HAP-1 (cell line): ENCODE results near the gene SMIM12.

Source experiments
- DNase-seq, 2 experiments: peaks; one replicate each; pipeline ENCODE4 v3.0.0-alpha.2; 2016 to 2020; ENCODE audit warnings: low spot score in 2 of 2
- H3K27me3 ChIP-seq: fragments of 250-450 bp; sonication (Bioruptor Pico); 2 replicates; pipeline ENCODE4 v1.5.1; 2020; ENCODE audit warnings: low read depth, mild to moderate bottlenecking, moderate library complexity
- H3K36me3 ChIP-seq: fragments of 250-450 bp; sonication (Bioruptor Pico); replicated peaks from 2 replicates; pipeline ENCODE4 v1.5.1; 2020; ENCODE audit warnings: mild to moderate bottlenecking
- H3K4me1 ChIP-seq: fragments of 250-450 bp; sonication (Bioruptor Pico); 2 replicates; pipeline ENCODE4 v1.5.1; 2020; ENCODE audit warnings: mild to moderate bottlenecking
- H3K4me3 ChIP-seq: fragments of 250-450 bp; sonication (Bioruptor Pico); 2 replicates; pipeline ENCODE4 v1.5.1; 2020; ENCODE audit warnings: mild to moderate bottlenecking, moderate library complexity
- H3K9me3 ChIP-seq: fragments of 250-450 bp; sonication (Bioruptor Pico); 2 replicates; pipeline ENCODE4 v1.5.1; 2020; ENCODE audit warnings: mild to moderate bottlenecking, moderate library complexity
- in situ Hi-C: fragments of 300-500 bp; cut with MboI; formaldehyde crosslinking; loops from 3 replicates; pipeline ENCODE4 v1.14.3; 2020; ENCODE audit warnings: low sequenced_read_pairs, inconsistent platforms, mixed read lengths

SMIM12 gene

GRCh38 chr1:34867415-34867814, 7.9 kb upstream of the SMIM12 start:
- Histone ChIP-seq H3K9me3 (no peaks in the 10 kb centered on the region), H3K4me1 (no peaks in the 10 kb centered on the region; the same call in 1 of the 2 replicates), H3K4me3 (no peak overlapping the region), H3K27me3 (peaks cover 3% of the 10 kb centered on the region), H3K36me3 (no peaks in the 10 kb centered on the region)
- DNase-seq: no peak
- in situ Hi-C loops: no loop called here

- in situ Hi-C loops: no loop called here
- Histone ChIP-seq H3K36me3 (no peaks in the 10 kb centered on the region), H3K27me3 (no peaks in the 10 kb centered on the region), H3K9me3 (no peaks in the 10 kb centered on the region), H3K4me1 (no peaks in the 10 kb centered on the region; the same call in 1 of the 2 replicates), H3K4me3 (peak overlapping the region; percentile 30; the same call in 1 of the 2 replicates)
- DNase-seq: no peak
These were observed 7.2 kb upstream of the SMIM12 start for GRCh38 chr1:34866762-34867109.

DNA sequence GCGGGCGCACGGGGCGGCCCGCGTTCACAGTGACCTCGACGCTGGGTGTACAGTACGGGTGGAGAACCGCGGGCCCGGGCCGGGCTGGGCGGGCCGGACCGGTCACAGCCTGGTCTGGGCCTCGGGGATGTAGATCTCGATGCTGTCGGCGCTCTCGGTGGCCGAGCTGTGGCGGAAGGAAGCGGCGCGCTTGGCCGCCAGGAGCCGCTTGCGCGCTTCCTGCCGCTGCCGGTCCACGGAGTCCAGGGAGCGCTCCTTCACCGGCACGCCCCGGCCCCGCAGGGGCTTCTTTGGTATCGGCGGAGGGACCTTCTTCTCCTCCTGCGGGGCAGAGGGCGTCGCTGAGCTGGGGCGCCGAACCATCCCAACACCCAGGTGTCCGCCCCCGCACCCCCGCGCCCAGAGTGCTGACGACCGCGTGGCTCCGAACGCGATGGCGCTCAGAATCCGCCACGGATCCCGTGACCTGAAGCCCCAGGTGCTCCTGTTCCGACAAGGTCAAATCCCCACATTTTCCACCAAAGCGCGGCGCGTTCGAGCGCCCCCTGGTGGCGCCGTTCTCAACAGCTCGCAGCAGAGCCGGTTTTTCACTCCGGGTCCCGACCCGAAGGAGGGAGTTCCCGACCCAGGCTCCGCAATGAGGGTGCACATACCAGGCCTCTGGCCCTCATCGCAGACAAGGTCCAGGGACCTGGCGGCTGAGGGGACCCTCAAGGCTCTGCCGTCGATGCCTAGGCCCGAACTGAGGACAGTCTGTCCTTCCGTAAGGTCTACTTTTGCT, 6.6 kb upstream of the SMIM12 start:
- Histone ChIP-seq H3K9me3 (no peaks in the 10 kb centered on the region), H3K4me3 (peak overlapping the region; percentile 30), H3K36me3 (no peaks in the 10 kb centered on the region), H3K27me3 (no peaks in the 10 kb centered on the region), H3K4me1 (no peaks in the 10 kb centered on the region; the same call in 1 of the 2 replicates)
- in situ Hi-C loops: no loop called here
- peak; percentile 60 to 91 for DNase-seq

DNA sequence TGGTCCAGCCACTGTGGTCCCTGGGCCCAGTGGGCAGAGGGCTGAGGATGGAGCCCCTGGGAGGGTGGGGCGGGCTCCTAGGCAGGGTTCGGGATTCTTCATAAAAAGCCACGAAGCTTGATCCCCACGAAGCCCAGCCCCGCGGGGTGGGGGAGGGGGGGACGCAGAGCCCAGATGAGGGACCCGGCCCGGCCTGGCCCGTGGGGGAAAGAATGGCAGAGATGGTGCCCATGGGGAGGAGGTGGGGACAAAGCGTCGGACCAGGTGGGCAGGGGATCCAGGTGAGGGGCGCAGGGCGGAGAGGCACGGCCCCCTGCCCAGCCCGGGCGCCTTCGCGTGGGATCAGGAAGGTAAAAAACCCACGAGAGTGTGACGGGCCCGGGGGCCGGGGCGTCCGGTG, 6.0 kb upstream of the SMIM12 start:
- Histone ChIP-seq H3K4me3 (no peak overlapping the region), H3K36me3 (no peaks in the 10 kb centered on the region), H3K27me3 (no peaks in the 10 kb centered on the region), H3K9me3 (no peaks in the 10 kb centered on the region), H3K4me1 (no peaks in the 10 kb centered on the region; the same call in 1 of the 2 replicates)
- DNase-seq: no peak
- in situ Hi-C loops: no loop called here

DNA sequence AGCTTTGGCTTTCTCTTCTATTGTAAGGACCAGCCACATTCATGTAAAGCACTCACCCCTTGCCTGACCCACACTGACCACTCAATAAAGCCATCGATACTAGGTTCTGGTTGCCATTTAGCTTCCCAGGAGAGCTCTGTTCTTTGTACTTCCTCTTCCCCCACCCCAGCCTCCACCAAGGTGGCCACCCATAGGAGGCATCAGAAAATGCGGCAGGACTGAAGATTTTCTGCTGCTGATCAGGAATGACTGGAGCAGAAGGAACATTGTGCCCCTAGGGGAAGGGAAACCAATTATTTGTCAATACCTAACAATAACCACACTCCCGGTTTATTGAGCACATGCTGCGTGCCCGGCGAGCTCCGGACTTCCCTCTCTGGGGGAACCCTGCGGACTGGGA, 5.2 kb upstream of the SMIM12 start:
- DNase-seq: no peak
- Histone ChIP-seq H3K27me3 (no peaks in the 10 kb centered on the region), H3K4me3 (no peak overlapping the region), H3K36me3 (no peaks in the 10 kb centered on the region), H3K4me1 (peaks cover 3% of the 10 kb centered on the region), H3K9me3 (no peaks in the 10 kb centered on the region)
- in situ Hi-C loops: no loop called here

GRCh38 chr1:34863501-34863900, 4.0 kb upstream of the SMIM12 start:
- no peaks in the 10 kb centered on the region for H3K9me3 ChIP-seq
- DNase-seq: no peak
- in situ Hi-C loops: no loop called here
- peaks cover 5% of the 10 kb centered on the region for H3K4me1 ChIP-seq
- no peak overlapping the region for H3K4me3 ChIP-seq
- H3K36me3 ChIP-seq: peaks cover 5% of the 10 kb centered on the region
- H3K27me3 ChIP-seq: no peaks in the 10 kb centered on the region

- peak overlapping the region; percentile 96 for H3K4me3 ChIP-seq
- H3K9me3 ChIP-seq: no peaks in the 10 kb centered on the region
- in situ Hi-C loops: no loop called here
- DNase-seq: no peak
- H3K36me3 ChIP-seq: peaks cover 23% of the 10 kb centered on the region
- H3K27me3 ChIP-seq: no peaks in the 10 kb centered on the region
- peaks cover 9% of the 10 kb centered on the region for H3K4me1 ChIP-seq
These were observed 576 bp downstream of the SMIM12 start for GRCh38 chr1:34858901-34859445.

GRCh38 chr1:34856697-34857096, 2.9 kb downstream of the SMIM12 start:
- no peaks in the 10 kb centered on the region for H3K9me3 ChIP-seq
- no peaks in the 10 kb centered on the region for H3K27me3 ChIP-seq
- H3K4me1 ChIP-seq: peaks cover 9% of the 10 kb centered on the region
- H3K36me3 ChIP-seq: peaks cover 32% of the 10 kb centered on the region
- DNase-seq: no peak
- in situ Hi-C loops: no loop called here
- H3K4me3 ChIP-seq: no peak overlapping the region

DNA sequence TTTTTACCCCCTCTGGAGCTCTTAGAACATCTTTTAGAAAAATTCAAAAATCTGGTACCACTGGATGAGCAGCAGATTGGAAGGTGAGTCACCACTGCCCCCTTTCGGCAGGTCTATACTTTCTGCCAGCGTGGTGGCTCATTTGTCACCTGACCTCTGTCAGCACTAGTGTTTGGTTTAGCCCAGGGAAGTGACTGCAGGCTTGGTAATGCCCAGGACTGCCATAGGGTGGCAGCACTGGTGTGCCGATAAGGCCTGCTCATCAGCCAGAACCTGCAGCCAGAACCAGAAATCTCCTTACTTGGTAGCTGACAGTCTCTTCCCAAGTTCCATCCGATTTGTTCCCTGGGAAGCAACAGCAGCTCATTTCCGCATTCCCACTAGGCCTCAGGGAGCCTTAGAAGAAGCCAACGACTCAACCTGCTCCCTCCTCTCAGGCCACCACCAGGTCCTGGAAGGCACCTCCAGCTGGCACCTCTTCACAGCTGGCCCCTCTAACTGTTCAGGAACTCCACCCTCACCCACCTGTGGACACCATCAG, 6.8 kb downstream of the SMIM12 start:
- in situ Hi-C loops: no loop called here
- H3K4me1 ChIP-seq: no peaks in the 10 kb centered on the region
- DNase-seq: peak; percentile 92 to 93
- H3K4me3 ChIP-seq: no peak overlapping the region
- no peaks in the 10 kb centered on the region for H3K27me3 ChIP-seq
- peaks cover 37% of the 10 kb centered on the region for H3K36me3 ChIP-seq
- H3K9me3 ChIP-seq: no peaks in the 10 kb centered on the region

DNA sequence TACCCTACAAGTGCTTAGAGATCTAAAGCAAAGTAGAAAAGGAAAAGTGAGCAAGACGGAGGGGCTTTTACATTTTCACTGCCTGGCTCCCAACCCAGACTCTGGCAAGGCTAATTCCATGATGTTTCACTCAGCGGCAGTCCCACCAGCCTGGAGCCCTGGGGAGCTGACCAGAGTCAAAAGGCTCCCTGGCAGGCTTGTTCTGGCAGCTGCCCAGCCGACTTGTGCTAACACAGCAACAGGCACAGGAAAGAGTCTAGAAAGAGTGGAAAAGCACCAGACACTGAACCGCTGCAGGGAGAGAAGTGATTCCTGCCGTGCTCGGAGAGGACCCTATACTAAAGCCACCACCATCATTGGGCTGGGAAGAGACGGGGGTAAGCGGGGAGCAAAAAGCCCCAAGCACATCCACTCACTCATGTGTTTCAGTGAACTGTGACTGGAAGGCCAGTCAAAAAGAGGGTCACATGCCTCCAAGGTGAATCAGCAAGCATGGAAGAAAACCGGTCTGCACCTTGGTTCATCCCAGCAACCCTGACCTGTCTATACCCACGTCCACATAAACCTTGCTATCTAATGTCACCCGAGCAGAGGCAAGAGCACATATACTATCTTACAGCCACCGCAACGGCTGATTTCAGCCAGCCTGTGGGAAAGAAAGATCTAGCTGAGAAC, 8.0 kb downstream of the SMIM12 start:
- no peak for DNase-seq
- in situ Hi-C loops: no loop called here
- Histone ChIP-seq H3K36me3 (peaks cover 34% of the 10 kb centered on the region), H3K27me3 (no peaks in the 10 kb centered on the region), H3K4me1 (no peaks in the 10 kb centered on the region), H3K9me3 (no peaks in the 10 kb centered on the region), H3K4me3 (no peak overlapping the region)

- H3K36me3 ChIP-seq: peaks cover 29% of the 10 kb centered on the region
- DNase-seq: no peak
- in situ Hi-C loops: no loop called here
- no peaks in the 10 kb centered on the region for H3K4me1 ChIP-seq
- no peaks in the 10 kb centered on the region for H3K9me3 ChIP-seq
- H3K27me3 ChIP-seq: no peaks in the 10 kb centered on the region
- H3K4me3 ChIP-seq: no peak overlapping the region
These were observed 9.2 kb downstream of the SMIM12 start for GRCh38 chr1:34850382-34850781.

DNA sequence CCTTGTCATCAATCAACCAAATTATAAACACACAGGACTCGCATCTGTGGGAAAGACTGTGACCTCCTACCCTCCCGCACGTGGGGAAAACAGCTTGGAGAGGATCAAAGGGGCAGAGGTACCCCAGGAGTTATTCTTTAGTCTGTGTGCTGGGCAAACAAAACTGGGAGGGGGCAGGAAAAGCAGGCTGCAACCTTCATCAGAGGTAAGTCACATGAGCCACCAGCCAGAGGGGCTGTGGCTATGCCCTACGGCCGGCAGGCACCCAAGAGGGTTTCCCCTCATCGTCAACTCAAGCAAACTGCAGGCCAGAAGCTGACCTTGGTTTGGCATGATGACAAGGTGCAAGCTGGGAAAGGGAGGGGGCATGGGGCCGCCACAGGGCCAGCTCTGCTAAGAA, 12.5 kb downstream of the SMIM12 start:
- in situ Hi-C loops: no loop called here
- H3K36me3 ChIP-seq: peaks cover 12% of the 10 kb centered on the region; the same call in 1 of the 2 replicates

GRCh38 chr1:34846265-34846664, 13.3 kb downstream of the SMIM12 start:
- Histone ChIP-seq H3K4me3 (no peak overlapping the region), H3K27me3 (no peaks in the 10 kb centered on the region), H3K9me3 (no peaks in the 10 kb centered on the region), H3K4me1 (peaks cover 10% of the 10 kb centered on the region), H3K36me3 (peaks cover 9% of the 10 kb centered on the region; the same call in 1 of the 2 replicates)
- DNase-seq: no peak
- in situ Hi-C loops: no loop called here

More for the DNA sequence above, 12.5 kb downstream of the SMIM12 start:
- no peak for DNase-seq
- Histone ChIP-seq H3K9me3 (no peaks in the 10 kb centered on the region), H3K27me3 (no peaks in the 10 kb centered on the region), H3K4me1 (peaks cover 10% of the 10 kb centered on the region), H3K4me3 (no peak overlapping the region)
